OCI-LY3 (cell line): Measurements from ENCODE around the gene TMEM272.

Experiments used
- CTCF ChIP-seq: fragments of 200-600, 300-600 bp; sonication (generic); IDR thresholded peaks from 2 replicates; pipeline ENCODE4 v1.5.1; 2014; ENCODE audit warnings: antibody characterized with exemption, low read length, low read depth
- EZH2phosphoT487 ChIP-seq: fragments of 200-600 bp; shearing (Covaris generic); IDR thresholded peaks from 2 replicates; pipeline ENCODE4 v1.6.1; 2018; ENCODE audit warnings: antibody characterized with exemption, mixed run types, low read depth

GRCh38 chr13:51768976-51769375, 76.0 kb downstream of the TMEM272 start:
- TF ChIP-seq CTCF: no peak
- TF ChIP-seq EZH2phosphoT487: no peak
